Cardiac muscle cell (in vitro differentiated cells and primary cell): ENCODE results near the gene TRAPPC8. TPM values are rescaled to one million over a fixed set of nuclear protein-coding genes. Genes with fewer than 3 reads are reported as not detected.
"Not testable (repeated sequence)": the region's sequence is repeated elsewhere in the genome, so short reads cannot be mapped to it uniquely, and the experiment has no call there.

ENCODE experiments used
- DNase-seq, 2 donors: peaks; one replicate each; pipeline versions ENCODE4 v3.0.0 to v3.0.0-alpha.2; 2010 to 2017; ENCODE audit warnings: low read depth in 1 of 2, low spot score in 1 of 2
- H3K27ac ChIP-seq: fragments of 200-600 bp; sonication (generic); 2 replicates; pipeline ENCODE4 v1.5.1; 2016
- H3K27me3 ChIP-seq: fragments of 200-600 bp; sonication (generic); 2 replicates; pipeline ENCODE4 v1.6.0; 2016; ENCODE audit warnings: control low read depth
- H3K36me3 ChIP-seq: fragments of 200-600 bp; sonication (generic); 2 replicates; pipeline ENCODE4 v1.5.1; 2016; ENCODE audit warnings: control low read depth
- H3K4me1 ChIP-seq: fragments of 200-600 bp; sonication (generic); 2 replicates; pipeline ENCODE4 v1.8.1; 2017; ENCODE audit warnings: low read depth, mild to moderate bottlenecking, mixed run types
- H3K4me3 ChIP-seq: fragments of 200-600 bp; sonication (generic); 2 replicates; pipeline ENCODE4 v1.5.1; 2016; ENCODE audit warnings: mild to moderate bottlenecking
- H3K9me3 ChIP-seq: fragments of 200-600 bp; sonication (generic); 2 replicates; pipeline ENCODE4 v1.5.1; 2017; ENCODE audit warnings: low read depth, mild to moderate bottlenecking, control low read depth
- CTCF ChIP-seq: IDR thresholded peaks from 2 replicates; pipeline ENCODE4 v1.5.1; 2012; ENCODE audit warnings: low read depth, mild to moderate bottlenecking, low read length
- polyA plus RNA-seq: library from polyadenylated mRNA; unstranded; fragments of >200 nt; fragmentation: Nextera tagmentation; extraction: Ambion mirVana; gene quantifications from 2 replicates; pipeline ENCODE4 v1.2.1, GENCODE V29; 2016
- total RNA-seq: library from RNA; depleted of rRNA; stranded (reverse); fragments of >200 nt; gene quantifications from 2 replicates; pipeline ENCODE4 v1.2.3, GENCODE V29; 2016

TRAPPC8 gene
- total and polyA plus RNA-seq, 2 experiments from 2014 or later = 11.8 to 25.7 TPM

- peaks cover 7% of the 10 kb centered on the region for H3K36me3 ChIP-seq
- no peak for DNase-seq
- H3K9me3 ChIP-seq = no peaks in the 10 kb centered on the region
- no peaks in the 10 kb centered on the region for H3K4me1 ChIP-seq
- no peak for TF ChIP-seq CTCF
- H3K27ac ChIP-seq = no peak overlapping the region
- no peaks in the 10 kb centered on the region for H3K27me3 ChIP-seq
- H3K4me3 ChIP-seq = no peak overlapping the region
Observed at GRCh38 chr18:31920277-31920676, 22.7 kb downstream of the TRAPPC8 start.

GRCh38 chr18:31919366-31919765 is 23.6 kb downstream of the TRAPPC8 start:
- not testable (repeated sequence) for H3K27me3 ChIP-seq, DNase-seq, H3K4me3 ChIP-seq, H3K4me1 ChIP-seq, H3K27ac ChIP-seq, H3K9me3 ChIP-seq, H3K36me3 ChIP-seq

GRCh38 chr18:31918733-31919132 is 24.2 kb downstream of the TRAPPC8 start:
- TF ChIP-seq CTCF = no peak
- no peak for DNase-seq
- Histone ChIP-seq H3K9me3 (no peaks in the 10 kb centered on the region), H3K4me1 (no peaks in the 10 kb centered on the region), H3K27ac (no peak overlapping the region), H3K4me3 (no peak overlapping the region), H3K36me3 (peaks cover 7% of the 10 kb centered on the region), H3K27me3 (no peaks in the 10 kb centered on the region)

GRCh38 chr18:31901063-31901462 is 41.9 kb downstream of the TRAPPC8 start:
- H3K9me3 ChIP-seq = no peaks in the 10 kb centered on the region
- no peak overlapping the region for H3K27ac ChIP-seq
- no peak for DNase-seq
- no peak for TF ChIP-seq CTCF
- no peaks in the 10 kb centered on the region for H3K27me3 ChIP-seq
- peaks cover 32% of the 10 kb centered on the region for H3K36me3 ChIP-seq
- no peak overlapping the region for H3K4me3 ChIP-seq
- no peaks in the 10 kb centered on the region for H3K4me1 ChIP-seq

- not testable (repeated sequence) for H3K4me1 ChIP-seq, H3K27ac ChIP-seq, H3K9me3 ChIP-seq, H3K27me3 ChIP-seq, DNase-seq, H3K4me3 ChIP-seq
- H3K36me3 ChIP-seq = peaks cover 39% of the 10 kb centered on the region
Observed at GRCh38 chr18:31899771-31900170, 43.2 kb downstream of the TRAPPC8 start.

- no peak for TF ChIP-seq CTCF
- H3K4me3 ChIP-seq = no peak overlapping the region
- H3K9me3 ChIP-seq = no peaks in the 10 kb centered on the region
- H3K27me3 ChIP-seq = no peaks in the 10 kb centered on the region
- no peaks in the 10 kb centered on the region for H3K4me1 ChIP-seq
- no peak for DNase-seq
- peaks cover 40% of the 10 kb centered on the region for H3K36me3 ChIP-seq
- no peak overlapping the region for H3K27ac ChIP-seq
Observed at GRCh38 chr18:31892936-31893335, 50.0 kb downstream of the TRAPPC8 start.

- H3K27ac ChIP-seq = no peak overlapping the region
Observed at GRCh38 chr18:31891566-31891965, 51.4 kb downstream of the TRAPPC8 start.

More at GRCh38 chr18:31891566-31891965, 51.4 kb downstream of the TRAPPC8 start:
- no peaks in the 10 kb centered on the region for H3K27me3 ChIP-seq
- no peaks in the 10 kb centered on the region for H3K9me3 ChIP-seq
- H3K36me3 ChIP-seq = peaks cover 29% of the 10 kb centered on the region
- H3K4me3 ChIP-seq = no peak overlapping the region
- DNase-seq = no peak
- TF ChIP-seq CTCF = no peak
- H3K4me1 ChIP-seq = no peaks in the 10 kb centered on the region
